Measurements from ENCODE around the gene MYCN. TPM values are rescaled to one million over a fixed set of nuclear protein-coding genes. Genes with fewer than 3 reads are reported as not detected.

MYCN gene
- total RNA-seq (2.2 TPM), polyA plus RNA-seq (under 1 TPM in 2 of 4 donors, not detected in 2; 0.08 to 0.09 TPM)

GRCh38 chr2:15939854-15940660, at the start of gene MYCN:
Gene MYCN, plus strand, starts transcription at chr2:15940550. Its CDS starts 1,515 bp downstream, at chr2:15942065.
- H3K27ac ChIP-seq (ENCODE audit: insufficient read depth, low read length, poor library complexity, severe bottlenecking): no peak within 1 kb of the TSS
- DNase-seq (peak; percentile 9 to 68 (median 48)), ATAC-seq (ENCODE audit: low read depth in 2 of 2) (no peak)
- Mint-ChIP-seq H3K4me1 (peaks cover 0 to 35% (median 11%) of the 10 kb centered on the region in 4 donors), H3K9me3 (peaks cover 0 to 2% (median 0%) of the 10 kb centered on the region in 7 donors), H3K27me3 (peaks cover 64% of the 10 kb centered on the region), H3K27ac (peak within 1 kb of the TSS in 1 of 3 donors; percentile 14), H3K36me3 (no peaks in the 10 kb centered on the region), H3K4me3 (peak within 1 kb of the TSS; percentile 82 to 90 (median 86))
- H3K4me1 ChIP-seq (ENCODE audit: control insufficient read depth, insufficient read depth, low read length, poor library complexity, severe bottlenecking): peaks cover 26% of the 10 kb centered on the region
- H3K9me3 ChIP-seq (ENCODE audit: control insufficient read depth in 2 of 2, low read length in 2 of 2): no peaks in the 10 kb centered on the region
- peak within 1 kb of the TSS; percentile 26 for H3K4me3 ChIP-seq (ENCODE audit: low read depth, low read length)
- H3K36me3 ChIP-seq (ENCODE audit: control insufficient read depth, insufficient read depth, low read length): no peaks in the 10 kb centered on the region
- H3K27me3 ChIP-seq (ENCODE audit: control insufficient read depth, insufficient read depth, low read length): peaks cover 18% of the 10 kb centered on the region

- no peak for ATAC-seq (ENCODE audit: low read depth in 2 of 2)
- H3K4me1 Mint-ChIP-seq: no peaks in the 10 kb centered on the region
Observed at GRCh38 chr2:15890936-15891905, 49.1 kb upstream of the MYCN start.

GRCh38 chr2:15892151-15892880, 48.0 kb upstream of the MYCN start:
- Histone ChIP-seq H3K9me3 (ENCODE audit: control insufficient read depth in 2 of 2, low read length in 2 of 2) (no peaks in the 10 kb centered on the region), H3K36me3 (ENCODE audit: control insufficient read depth, insufficient read depth, low read length) (no peaks in the 10 kb centered on the region), H3K4me3 (ENCODE audit: low read depth, low read length) (no peak overlapping the region), H3K27ac (ENCODE audit: insufficient read depth, low read length, poor library complexity, severe bottlenecking) (no peak overlapping the region), H3K4me1 (ENCODE audit: control insufficient read depth, insufficient read depth, low read length, poor library complexity, severe bottlenecking) (no peaks in the 10 kb centered on the region), H3K27me3 (ENCODE audit: control insufficient read depth, insufficient read depth, low read length) (no peaks in the 10 kb centered on the region)
- Mint-ChIP-seq H3K27ac (no peak overlapping the region), H3K36me3 (no peaks in the 10 kb centered on the region), H3K27me3 (peaks cover 6% of the 10 kb centered on the region), H3K9me3 (peaks cover 0 to 7% (median 2%) of the 10 kb centered on the region in 7 donors), H3K4me1 (no peaks in the 10 kb centered on the region), H3K4me3 (no peak overlapping the region)
- ATAC-seq (ENCODE audit: low read depth in 2 of 2) (no peak), DNase-seq (no peak)

More at GRCh38 chr2:15890936-15891905, 49.1 kb upstream of the MYCN start:
- Mint-ChIP-seq H3K27ac (no peak overlapping the region), H3K9me3 (peaks cover 0 to 2% (median 0%) of the 10 kb centered on the region in 7 donors), H3K4me3 (no peak overlapping the region), H3K27me3 (peaks cover 6% of the 10 kb centered on the region), H3K36me3 (no peaks in the 10 kb centered on the region)
- Histone ChIP-seq H3K4me3 (ENCODE audit: low read depth, low read length) (no peak overlapping the region), H3K27me3 (ENCODE audit: control insufficient read depth, insufficient read depth, low read length) (no peaks in the 10 kb centered on the region), H3K27ac (ENCODE audit: insufficient read depth, low read length, poor library complexity, severe bottlenecking) (no peak overlapping the region), H3K9me3 (ENCODE audit: control insufficient read depth in 2 of 2, low read length in 2 of 2) (no peaks in the 10 kb centered on the region), H3K36me3 (ENCODE audit: control insufficient read depth, insufficient read depth, low read length) (no peaks in the 10 kb centered on the region), H3K4me1 (ENCODE audit: control insufficient read depth, insufficient read depth, low read length, poor library complexity, severe bottlenecking) (no peaks in the 10 kb centered on the region)
- DNase-seq: no peak

GRCh38 chr2:15893085-15893484, 47.3 kb upstream of the MYCN start:
- H3K27me3 Mint-ChIP-seq: peaks cover 6% of the 10 kb centered on the region
- H3K9me3 ChIP-seq (ENCODE audit: control insufficient read depth in 2 of 2, low read length in 2 of 2): no peaks in the 10 kb centered on the region
- peaks cover 0 to 13% (median 5%) of the 10 kb centered on the region in 7 donors for H3K9me3 Mint-ChIP-seq
- H3K36me3 ChIP-seq (ENCODE audit: control insufficient read depth, insufficient read depth, low read length): no peaks in the 10 kb centered on the region
- H3K4me3 ChIP-seq (ENCODE audit: low read depth, low read length): no peak overlapping the region
- no peaks in the 10 kb centered on the region for H3K36me3 Mint-ChIP-seq
- ATAC-seq (ENCODE audit: low read depth in 2 of 2) (no peak), DNase-seq (no peak)
- no peaks in the 10 kb centered on the region for H3K4me1 Mint-ChIP-seq
- no peak overlapping the region for H3K4me3 Mint-ChIP-seq
- H3K27me3 ChIP-seq (ENCODE audit: control insufficient read depth, insufficient read depth, low read length): no peaks in the 10 kb centered on the region
- H3K27ac ChIP-seq (ENCODE audit: insufficient read depth, low read length, poor library complexity, severe bottlenecking): no peak overlapping the region
- no peak overlapping the region for H3K27ac Mint-ChIP-seq
- H3K4me1 ChIP-seq (ENCODE audit: control insufficient read depth, insufficient read depth, low read length, poor library complexity, severe bottlenecking): no peaks in the 10 kb centered on the region

- Histone ChIP-seq H3K4me3 (ENCODE audit: low read depth, low read length) (no peak overlapping the region), H3K27me3 (ENCODE audit: control insufficient read depth, insufficient read depth, low read length) (no peaks in the 10 kb centered on the region), H3K9me3 (ENCODE audit: control insufficient read depth in 2 of 2, low read length in 2 of 2) (no peaks in the 10 kb centered on the region), H3K27ac (ENCODE audit: insufficient read depth, low read length, poor library complexity, severe bottlenecking) (no peak overlapping the region), H3K4me1 (ENCODE audit: control insufficient read depth, insufficient read depth, low read length, poor library complexity, severe bottlenecking) (no peaks in the 10 kb centered on the region), H3K36me3 (ENCODE audit: control insufficient read depth, insufficient read depth, low read length) (no peaks in the 10 kb centered on the region)
- H3K9me3 Mint-ChIP-seq: peaks cover 0 to 15% (median 5%) of the 10 kb centered on the region in 7 donors
- no peaks in the 10 kb centered on the region for H3K4me1 Mint-ChIP-seq
- H3K36me3 Mint-ChIP-seq: no peaks in the 10 kb centered on the region
- no peak overlapping the region for H3K4me3 Mint-ChIP-seq
- peaks cover 6% of the 10 kb centered on the region for H3K27me3 Mint-ChIP-seq
- ATAC-seq (ENCODE audit: low read depth in 2 of 2): no peak
- H3K27ac Mint-ChIP-seq: no peak overlapping the region
- DNase-seq: no peak
Observed at GRCh38 chr2:15893689-15894480, 46.5 kb upstream of the MYCN start.

- H3K36me3 ChIP-seq (ENCODE audit: control insufficient read depth, insufficient read depth, low read length): no peaks in the 10 kb centered on the region
- peaks cover 6% of the 10 kb centered on the region for H3K27me3 Mint-ChIP-seq
Observed at GRCh38 chr2:15894481-15895144, 45.7 kb upstream of the MYCN start.

More at GRCh38 chr2:15894481-15895144, 45.7 kb upstream of the MYCN start:
- Mint-ChIP-seq H3K4me1 (no peaks in the 10 kb centered on the region), H3K27ac (no peak overlapping the region), H3K4me3 (no peak overlapping the region), H3K9me3 (peaks cover 0 to 15% (median 5%) of the 10 kb centered on the region in 7 donors), H3K36me3 (no peaks in the 10 kb centered on the region)
- no peaks in the 10 kb centered on the region for H3K4me1 ChIP-seq (ENCODE audit: control insufficient read depth, insufficient read depth, low read length, poor library complexity, severe bottlenecking)
- H3K9me3 ChIP-seq (ENCODE audit: control insufficient read depth in 2 of 2, low read length in 2 of 2): no peaks in the 10 kb centered on the region
- H3K27me3 ChIP-seq (ENCODE audit: control insufficient read depth, insufficient read depth, low read length): no peaks in the 10 kb centered on the region
- no peak for DNase-seq
- H3K4me3 ChIP-seq (ENCODE audit: low read depth, low read length): no peak overlapping the region
- no peak overlapping the region for H3K27ac ChIP-seq (ENCODE audit: insufficient read depth, low read length, poor library complexity, severe bottlenecking)
- ATAC-seq (ENCODE audit: low read depth in 2 of 2): no peak
